Jurkat, Clone E6-1 (cell line): ENCODE data around the gene FREY1.
A peak's percentile ranks its signal among the peaks of the same experiment; 100 is the strongest.

ENCODE experiments used
- DNase-seq: peaks from one replicate; pipeline ENCODE4 v3.0.0-alpha.2; 2011; ENCODE audit warnings: low read depth, low spot score
- H3K4me3 ChIP-seq: 2 replicates; pipeline ENCODE4 v1.5.1; 2011; ENCODE audit warnings: mild to moderate bottlenecking, low read length, control low read depth, moderate library complexity

Gene FREY1

DNA sequence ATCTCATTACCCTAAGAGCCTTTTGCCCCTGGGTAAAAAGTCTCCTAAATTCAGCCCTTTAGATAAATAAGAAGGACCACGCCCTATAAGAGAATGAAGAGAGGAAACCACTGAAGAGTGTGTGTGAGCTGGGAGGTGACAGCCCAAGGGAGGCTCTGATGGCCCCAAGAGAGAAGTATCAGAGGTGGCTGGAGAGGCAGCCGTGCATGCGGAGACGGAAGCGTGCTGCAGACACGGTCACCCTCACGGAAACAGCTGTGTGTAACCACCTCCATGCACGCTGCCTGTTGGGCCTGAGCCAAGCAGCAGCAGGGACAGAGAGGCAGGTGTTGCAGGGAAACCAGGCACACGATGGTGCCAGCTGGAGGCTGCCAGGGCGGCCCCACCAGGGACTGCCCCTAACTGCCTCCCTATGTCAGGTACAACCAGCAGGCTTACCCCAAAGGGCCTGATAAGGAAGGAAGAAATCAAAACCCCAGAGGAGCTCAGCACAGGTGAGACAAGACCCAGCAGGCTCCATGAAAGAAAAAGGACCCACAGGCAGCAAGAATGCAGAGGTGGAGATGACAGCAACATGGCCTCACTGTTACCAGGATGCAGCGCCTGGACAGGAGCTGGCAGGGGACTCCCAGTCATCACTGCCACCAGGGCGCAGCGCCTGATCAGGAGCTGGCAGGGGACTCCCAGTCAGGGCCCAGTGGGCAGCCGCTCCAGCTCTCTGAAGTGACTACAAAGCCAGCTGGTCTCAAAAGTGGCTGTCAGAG, 23.1 kb upstream of the FREY1 start:
- no peak overlapping the region for H3K4me3 ChIP-seq

DNA sequence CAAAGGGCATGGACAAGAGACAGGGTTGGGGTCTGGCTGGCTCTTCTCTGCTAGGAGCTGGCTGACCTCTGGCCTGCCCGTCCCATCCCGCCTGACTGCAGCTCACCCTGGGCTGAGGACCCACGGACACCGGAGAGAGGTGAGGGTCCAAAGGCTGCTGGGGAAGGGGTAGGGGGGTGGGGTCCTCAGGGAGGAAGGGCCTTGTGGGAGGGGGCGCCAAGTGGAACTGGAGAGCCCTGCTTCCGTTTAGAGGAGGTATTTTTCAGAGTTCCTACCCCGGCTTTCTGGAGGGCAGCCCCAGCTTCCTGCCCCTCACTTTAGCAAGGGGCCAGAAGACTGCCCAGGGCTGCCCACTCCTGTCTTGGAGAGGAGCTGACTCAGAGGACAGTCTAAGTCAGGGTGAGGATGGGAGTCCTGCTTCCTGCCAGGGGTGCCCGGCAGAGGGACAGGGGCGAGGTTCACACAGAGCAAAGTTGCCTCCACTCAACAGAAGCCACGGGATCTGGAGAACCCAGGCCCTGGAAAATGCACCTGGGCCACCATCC, 22.5 kb upstream of the FREY1 start:
- no peak for DNase-seq
- no peak overlapping the region for H3K4me3 ChIP-seq

More for the DNA sequence above, 23.1 kb upstream of the FREY1 start:
- peak; percentile 61 for DNase-seq

DNA sequence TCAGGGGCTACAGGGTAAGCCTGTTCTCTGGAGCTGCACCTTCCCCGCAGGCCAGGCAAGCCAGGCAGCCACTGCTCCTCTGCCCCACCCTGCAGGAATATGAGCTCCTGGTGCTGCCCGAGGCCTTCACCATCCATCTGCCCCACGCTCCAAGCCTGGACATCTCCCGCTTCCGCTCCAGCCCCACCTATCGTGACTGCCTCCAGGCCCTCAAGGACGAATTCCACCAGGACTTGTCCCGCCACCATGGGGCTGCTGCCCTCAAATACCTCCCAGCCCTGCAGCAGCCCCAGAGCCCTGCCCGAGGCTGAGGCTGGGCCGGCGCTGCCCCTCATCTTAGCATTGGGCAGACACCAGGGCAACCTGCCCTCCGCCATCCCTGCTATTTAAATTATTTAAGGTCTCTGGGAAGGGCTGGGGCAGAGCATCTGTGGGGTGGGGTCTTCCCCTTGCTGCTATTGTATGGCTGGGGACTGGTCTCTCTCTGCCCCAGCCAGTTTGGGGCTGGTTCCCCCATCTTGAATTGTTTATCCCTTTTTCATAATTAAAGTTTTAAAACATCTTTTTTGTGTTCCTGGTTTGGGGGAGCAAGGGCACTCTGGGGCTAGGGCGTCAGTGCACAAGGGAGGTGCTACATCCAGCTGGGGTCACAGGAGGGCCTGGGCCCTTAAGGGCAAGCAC, 21.6 kb upstream of the FREY1 start:
- H3K4me3 ChIP-seq: no peak overlapping the region
- DNase-seq: no peak

DNA sequence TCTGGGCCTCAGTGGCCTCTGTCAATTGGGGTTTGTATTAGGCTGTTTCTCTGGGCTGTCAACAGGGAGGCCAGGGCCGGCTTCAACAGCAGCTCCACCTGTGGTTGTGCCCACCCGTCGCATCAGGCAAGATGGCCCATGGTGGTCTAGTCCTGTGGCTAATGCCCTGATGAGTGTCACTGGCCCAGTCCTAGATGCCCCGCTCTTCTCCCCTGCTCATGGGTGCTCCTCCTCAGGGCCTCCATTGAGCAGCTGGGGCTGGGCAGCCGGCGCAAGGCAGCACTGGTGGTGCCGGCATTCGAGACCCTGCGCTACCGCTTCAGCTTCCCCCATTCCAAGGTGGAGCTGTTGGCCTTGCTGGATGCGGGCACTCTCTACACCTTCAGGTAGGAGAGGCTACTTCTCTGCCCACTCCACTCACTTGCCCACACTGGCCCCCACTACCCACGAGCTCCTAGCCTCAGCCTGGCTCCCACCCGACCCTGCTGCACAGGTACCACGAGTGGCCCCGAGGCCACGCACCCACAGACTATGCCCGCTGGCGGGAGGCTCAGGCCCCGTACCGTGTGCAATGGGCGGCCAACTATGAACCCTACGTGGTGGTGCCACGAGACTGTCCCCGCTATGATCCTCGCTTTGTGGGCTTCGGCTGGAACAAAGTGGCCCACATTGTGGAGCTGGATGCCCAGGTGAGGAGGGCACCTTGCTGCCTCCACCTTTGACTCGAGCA, 20.8 kb upstream of the FREY1 start:
- DNase-seq: no peak
- H3K4me3 ChIP-seq: no peak overlapping the region

DNA sequence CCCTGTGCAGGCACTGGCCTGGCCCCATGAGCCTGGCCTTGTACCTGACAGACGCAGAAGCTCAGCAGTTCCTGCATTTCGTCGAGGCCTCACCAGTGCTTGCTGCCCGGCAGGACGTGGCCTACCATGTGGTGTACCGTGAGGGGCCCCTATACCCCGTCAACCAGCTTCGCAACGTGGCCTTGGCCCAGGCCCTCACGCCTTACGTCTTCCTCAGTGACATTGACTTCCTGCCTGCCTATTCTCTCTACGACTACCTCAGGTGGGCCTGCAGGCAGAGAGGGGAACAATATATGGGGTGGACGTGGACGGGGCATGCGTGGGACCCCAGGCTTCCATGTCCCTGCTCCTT, 20.2 kb upstream of the FREY1 start:
- DNase-seq: no peak

DNA sequence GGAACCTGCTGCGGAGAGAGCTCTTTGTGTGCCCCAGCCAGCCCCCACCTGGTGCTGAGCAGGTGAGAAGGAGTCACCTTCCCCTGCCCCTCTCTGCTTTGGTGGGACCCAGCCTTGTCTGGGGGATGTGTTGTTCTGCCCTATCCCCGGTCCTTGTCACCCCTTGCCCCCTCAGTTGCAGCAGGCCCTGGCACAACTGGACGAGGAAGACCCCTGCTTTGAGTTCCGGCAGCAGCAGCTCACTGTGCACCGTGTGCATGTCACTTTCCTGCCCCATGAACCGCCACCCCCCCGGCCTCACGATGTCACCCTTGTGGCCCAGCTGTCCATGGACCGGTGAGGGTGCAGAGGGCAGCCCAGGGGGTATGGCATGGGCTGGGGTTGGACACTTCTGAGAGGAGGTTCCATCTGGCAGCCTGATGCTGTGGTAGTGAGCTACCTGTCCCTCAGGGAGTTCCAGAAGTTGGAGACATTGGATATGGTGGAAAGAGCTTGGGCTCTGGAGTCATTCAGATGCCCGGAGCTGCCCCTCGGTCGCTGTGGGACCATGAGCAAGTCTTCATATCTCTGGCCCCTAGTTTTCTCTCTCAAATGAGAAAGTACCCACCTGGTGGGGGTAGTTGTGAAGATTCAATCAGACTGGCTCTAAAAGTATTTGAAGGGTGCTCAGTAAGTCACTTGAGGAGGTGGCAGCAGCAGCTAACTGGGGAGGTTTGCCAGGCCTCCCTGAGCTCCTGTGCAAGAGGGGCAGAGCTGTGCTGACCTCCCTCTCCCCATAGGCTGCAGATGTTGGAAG, 19.7 kb upstream of the FREY1 start:
- DNase-seq: no peak
- H3K4me3 ChIP-seq: no peak overlapping the region

More for the DNA sequence above, 20.2 kb upstream of the FREY1 start:
- no peak overlapping the region for H3K4me3 ChIP-seq

DNA sequence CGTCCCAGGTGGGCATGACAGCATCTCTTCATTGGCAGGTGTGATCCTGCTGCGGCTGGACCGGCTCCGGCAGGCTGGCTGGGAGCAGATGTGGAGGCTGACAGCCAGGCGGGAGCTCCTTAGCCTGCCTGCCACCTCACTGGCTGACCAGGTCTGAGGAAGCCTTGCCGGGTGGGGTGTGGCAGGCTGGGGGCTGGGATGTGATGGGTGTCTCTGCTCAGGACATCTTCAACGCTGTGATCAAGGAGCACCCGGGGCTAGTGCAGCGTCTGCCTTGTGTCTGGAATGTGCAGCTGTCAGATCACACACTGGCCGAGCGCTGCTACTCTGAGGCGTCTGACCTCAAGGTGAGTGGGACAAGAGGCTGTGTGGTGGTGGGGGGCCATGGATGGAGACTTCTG, 18.9 kb upstream of the FREY1 start:
- no peak for DNase-seq
- H3K4me3 ChIP-seq: no peak overlapping the region

DNA sequence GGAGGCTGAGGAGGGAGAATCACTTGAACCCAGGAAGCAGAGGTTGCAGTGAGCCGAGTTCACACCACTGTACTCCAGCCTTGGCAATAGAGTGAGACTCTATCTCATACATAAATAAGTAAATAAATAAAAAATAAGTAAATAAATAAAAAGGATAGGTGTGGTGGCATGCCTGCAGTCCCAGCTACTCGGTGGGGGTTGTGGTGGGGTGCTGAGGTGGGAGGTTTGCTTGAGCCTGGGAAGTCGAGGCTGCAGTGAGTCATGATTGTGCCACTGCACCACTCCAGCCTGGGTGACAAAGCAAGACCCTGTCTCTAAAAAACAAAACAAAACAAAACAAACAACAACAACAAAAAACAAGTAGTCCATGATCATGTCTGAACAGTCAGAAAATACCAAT, 18.5 kb upstream of the FREY1 start:
- no peak for DNase-seq
- H3K4me3 ChIP-seq: no peak overlapping the region

DNA sequence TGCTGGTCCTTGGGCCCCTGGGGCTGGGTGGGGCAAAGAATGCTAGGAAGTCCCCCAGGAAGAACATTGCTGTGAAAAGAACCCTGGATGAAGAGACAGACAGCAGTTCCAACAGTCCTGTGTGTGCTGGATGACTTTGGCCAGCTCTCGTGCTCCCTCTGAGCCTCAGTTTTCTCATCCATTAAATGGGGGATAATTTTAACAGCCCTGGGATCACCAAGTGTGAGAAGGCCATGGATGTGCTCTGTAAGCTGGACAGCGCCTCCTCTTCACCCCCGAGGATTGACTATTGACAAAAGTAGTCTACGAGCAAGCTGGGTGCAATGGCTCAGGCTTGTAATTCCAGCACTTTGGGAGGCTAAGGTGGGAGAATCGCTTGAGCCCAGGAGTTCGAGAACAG, 17.9 kb upstream of the FREY1 start:
- no peak for DNase-seq
- no peak overlapping the region for H3K4me3 ChIP-seq

DNA sequence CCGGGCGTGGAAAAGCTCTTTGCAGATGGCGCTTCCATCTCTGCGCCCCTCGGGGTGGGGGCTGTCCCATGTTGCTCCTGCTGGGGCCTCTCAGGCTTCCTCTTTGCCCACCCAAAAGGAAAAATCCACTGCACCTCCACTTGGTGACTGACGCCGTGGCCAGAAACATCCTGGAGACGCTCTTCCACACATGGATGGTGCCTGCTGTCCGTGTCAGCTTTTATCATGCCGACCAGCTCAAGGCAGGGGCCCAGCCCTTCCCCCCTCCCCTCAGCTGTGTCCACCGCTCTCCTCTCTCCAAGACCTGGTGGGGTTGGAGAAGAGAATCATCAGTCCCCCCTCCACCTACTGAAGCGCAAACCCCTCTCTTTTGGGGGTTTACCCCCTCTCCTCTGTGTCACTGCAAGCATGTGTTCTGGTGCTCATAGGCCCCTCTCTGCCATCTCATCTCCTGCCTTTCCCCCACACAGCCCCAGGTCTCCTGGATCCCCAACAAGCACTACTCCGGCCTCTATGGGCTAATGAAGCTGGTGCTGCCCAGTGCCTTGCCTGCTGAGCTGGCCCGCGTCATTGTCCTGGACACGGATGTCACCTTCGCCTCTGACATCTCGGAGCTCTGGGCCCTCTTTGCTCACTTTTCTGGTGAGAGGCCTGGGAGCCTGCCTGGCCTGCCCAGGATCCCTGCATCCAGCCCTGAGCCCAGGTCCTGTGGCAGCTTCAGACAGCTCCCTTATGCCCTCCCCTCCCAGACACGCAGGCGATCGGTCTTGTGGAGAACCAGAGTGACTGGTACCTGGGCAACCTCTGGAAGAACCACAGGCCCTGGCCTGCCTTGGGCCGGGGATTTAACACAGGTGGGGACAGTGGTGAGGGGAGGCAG, 17.2 kb upstream of the FREY1 start:
- H3K4me3 ChIP-seq: no peak overlapping the region
- DNase-seq: no peak

DNA sequence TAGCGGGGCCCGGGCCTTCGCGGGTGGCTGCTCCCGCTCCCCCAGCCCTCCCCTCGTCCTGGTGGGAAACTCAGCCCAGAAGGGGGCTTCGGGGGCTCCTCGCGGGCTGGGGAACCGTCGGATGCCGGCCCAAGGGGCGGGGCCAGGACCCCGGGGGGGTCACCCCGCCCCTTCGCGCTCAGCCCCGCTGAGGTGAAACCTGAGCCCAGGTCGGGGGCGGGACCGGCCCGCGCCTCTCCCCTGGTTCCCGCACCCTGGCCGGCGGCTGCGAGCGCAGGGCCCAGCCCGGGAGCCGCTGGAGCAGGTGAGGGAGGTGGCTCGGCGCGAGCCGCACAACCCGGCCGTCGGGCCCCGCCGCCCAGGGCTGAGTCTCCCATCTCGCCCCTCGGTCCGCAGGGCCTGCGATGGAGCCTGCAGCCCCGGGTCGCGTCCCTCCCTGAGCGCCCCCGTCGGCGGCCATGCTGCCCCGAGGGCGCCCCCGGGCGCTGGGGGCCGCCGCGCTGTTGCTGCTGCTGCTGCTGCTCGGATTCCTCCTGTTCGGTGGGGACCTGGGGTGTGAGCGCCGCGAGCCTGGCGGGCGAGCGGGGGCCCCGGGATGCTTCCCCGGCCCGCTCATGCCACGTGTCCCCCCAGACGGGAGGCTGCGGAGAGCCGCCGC, 15.5 kb upstream of the FREY1 start, which contains the start of gene LARGE2:
Gene LARGE2, plus strand, starts transcription at position 232 of the 658 bp plus-strand sequence. Its CDS starts 227 bp downstream, at position 459.
- DNase-seq: no peak
- H3K4me3 ChIP-seq: peak within 1 kb of the TSS; percentile 25

DNA sequence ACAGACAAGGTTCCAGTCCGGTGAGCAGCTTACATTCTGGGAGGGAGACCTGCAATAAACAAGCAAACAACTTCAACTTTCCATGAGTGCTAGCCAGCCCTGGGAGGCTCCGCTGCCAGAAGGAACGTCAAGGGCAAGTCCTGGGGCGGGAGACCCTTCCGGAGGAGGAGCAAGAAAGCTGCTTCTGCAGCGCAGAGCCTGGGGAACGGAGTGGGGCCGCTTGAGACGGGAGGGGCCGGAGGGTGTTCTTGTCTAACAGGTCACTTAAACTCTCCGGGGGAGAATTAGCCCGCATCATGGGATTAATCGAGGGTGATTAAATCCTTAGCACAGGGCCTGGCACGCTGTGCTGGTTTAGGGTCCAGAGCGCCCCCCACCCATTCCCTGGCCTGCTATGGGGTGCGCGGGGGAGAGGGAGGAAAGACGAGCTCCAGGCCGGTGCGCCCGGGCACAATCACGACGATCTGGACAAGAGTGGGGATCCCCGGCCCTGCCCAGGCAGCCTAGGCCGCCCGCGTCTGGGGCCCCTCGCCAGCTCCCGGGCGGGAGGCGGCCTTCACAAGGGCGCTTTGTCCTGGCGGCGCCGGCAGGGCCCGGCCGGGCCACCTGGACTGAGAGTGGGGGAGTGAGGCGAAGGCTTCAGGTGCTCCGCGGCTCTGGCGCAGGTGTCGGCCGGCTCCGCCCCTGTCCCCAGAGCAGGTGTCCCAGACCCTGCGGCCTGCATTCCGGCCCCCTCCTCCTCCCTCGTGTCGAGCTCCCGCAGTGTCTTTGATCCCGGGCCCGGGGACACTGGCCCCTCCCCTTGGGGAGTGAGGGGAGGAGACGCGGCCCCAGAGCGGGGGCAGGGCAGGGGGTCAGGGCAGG, 14.7 kb upstream of the FREY1 start:
- peak overlapping the region; percentile 25; the same call in 1 of the 2 replicates for H3K4me3 ChIP-seq
- DNase-seq: no peak

DNA sequence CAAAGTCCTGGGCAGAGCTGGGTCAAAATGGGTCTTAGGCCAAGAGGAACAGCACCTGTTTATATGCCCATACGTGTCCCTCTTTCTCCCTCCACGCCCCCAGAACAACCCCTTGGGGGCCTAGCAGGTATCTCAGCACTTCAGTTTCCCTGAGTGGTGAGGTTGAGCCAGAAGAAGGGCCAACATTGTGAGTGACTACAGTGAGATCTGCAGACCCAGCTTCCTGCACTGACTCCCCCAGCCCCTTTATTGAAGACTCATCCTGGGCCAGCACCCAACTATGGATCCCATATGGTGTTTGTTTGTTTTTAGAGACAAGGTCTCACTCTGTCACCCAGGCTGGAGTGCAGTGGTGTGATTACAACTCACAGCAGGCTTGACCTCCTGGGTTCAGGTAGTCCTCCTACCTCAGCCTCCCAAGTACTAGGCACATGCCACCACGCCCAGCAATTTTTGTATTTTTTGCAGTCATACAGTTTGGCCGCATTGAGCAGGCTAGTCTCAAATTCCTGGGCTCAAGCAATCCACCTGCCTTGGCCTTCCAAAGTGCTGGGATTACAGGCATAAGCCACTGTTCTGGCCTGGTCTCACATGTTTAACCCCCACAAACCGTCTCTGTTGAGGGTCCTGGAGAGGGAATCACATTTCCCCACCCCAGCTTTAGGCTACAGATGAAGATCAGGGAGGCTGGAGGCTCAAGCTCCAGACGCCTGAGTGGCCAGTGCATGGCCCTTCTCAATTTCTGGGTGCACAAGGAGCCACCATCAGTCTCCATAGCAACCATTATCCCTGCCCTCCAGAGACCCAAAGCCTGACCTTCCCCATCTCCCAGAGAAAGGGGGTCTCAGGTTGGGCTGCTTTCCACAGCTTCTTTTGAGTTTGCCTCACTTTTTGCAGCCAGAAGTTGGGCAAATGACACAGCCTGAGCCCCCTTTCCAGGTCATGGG, 13.7 kb upstream of the FREY1 start:
- no peak for DNase-seq
- H3K4me3 ChIP-seq: no peak overlapping the region

DNA sequence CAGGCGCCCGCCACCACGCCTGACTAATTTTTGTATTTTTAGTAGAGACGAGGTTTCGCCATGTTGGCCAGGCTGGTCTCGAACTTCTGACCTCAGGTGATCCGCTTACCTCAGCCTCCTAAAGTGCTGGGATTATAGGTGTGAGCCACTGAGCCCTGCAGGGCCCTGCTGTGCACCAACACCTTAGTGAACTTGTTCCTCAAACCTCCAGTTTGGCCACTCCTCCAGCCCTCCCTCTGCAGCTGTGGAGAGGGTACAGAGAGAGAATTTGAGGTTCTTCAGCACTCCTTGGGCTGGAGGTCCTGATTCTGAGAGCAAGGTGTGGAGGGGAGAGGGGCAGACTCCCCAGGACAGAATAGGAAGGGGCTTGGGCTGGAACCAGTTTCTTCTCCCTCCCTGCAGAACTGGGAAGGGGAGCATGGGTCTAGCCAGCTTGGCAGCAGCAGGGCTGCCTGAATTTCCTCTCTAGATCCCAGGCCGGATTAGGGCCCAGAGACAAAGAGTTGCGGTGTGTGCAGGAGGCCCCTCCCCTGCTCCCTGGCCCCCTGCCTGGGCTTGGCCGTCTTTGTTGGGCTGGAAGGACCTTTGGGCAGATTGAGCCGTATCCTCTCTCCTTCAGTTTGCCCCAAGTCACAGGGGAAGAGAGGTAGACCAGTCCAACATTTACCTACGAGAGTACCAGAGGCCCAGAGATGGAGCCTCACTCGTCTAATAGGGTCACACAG, 12.9 kb upstream of the FREY1 start:
- DNase-seq: no peak
- H3K4me3 ChIP-seq: no peak overlapping the region
